HTERT RPE-1 (cell line): ENCODE measurements around the gene PRKCQ.
"Not testable (repeated sequence)": the region's sequence is repeated elsewhere in the genome, so short reads cannot be mapped to it uniquely, and the experiment has no call there.

Source experiments
- in situ Hi-C: fragments of 300-500 bp; cut with MboI; formaldehyde crosslinking; loops from 4 replicates; pipeline ENCODE4 v1.14.3; 2020; ENCODE audit warnings: low sequenced_read_pairs

The PRKCQ gene

GRCh38 chr10:6597478-6597877, 17.4 kb upstream of the PRKCQ start:
- in situ Hi-C loops = no loop called here

GRCh38 chr10:6595499-6595898, 15.4 kb upstream of the PRKCQ start:
- in situ Hi-C loops = no loop called here

- in situ Hi-C loops = no loop called here
Measured at GRCh38 chr10:6593241-6593671, 13.2 kb upstream of the PRKCQ start.

GRCh38 chr10:6592080-6592479, 12.0 kb upstream of the PRKCQ start:
- in situ Hi-C loops = no loop called here

GRCh38 chr10:6591668-6592067, 11.6 kb upstream of the PRKCQ start:
- in situ Hi-C loops = no loop called here

GRCh38 chr10:6590100-6590499, 10.0 kb upstream of the PRKCQ start:
- in situ Hi-C loops = no loop called here

GRCh38 chr10:6589287-6590094, 9.4 kb upstream of the PRKCQ start:
- in situ Hi-C loops = no loop called here

- in situ Hi-C loops = no loop called here
Measured at GRCh38 chr10:6588845-6589244, 8.8 kb upstream of the PRKCQ start.

GRCh38 chr10:6588082-6588481, 8.0 kb upstream of the PRKCQ start:
- in situ Hi-C loops = no loop called here

- in situ Hi-C loops = no loop called here
Measured at GRCh38 chr10:6586501-6586900, 6.4 kb upstream of the PRKCQ start.

GRCh38 chr10:6583447-6583846, 3.4 kb upstream of the PRKCQ start:
- in situ Hi-C loops = no loop called here

GRCh38 chr10:6582913-6583312, 2.8 kb upstream of the PRKCQ start:
- in situ Hi-C loops = not testable (repeated sequence)

GRCh38 chr10:6582298-6582697, 2.2 kb upstream of the PRKCQ start:
- in situ Hi-C loops = no loop called here

- in situ Hi-C loops = no loop called here
Measured at GRCh38 chr10:6581778-6582228, 1.7 kb upstream of the PRKCQ start.

GRCh38 chr10:6581223-6581622, 1.1 kb upstream of the PRKCQ start:
- in situ Hi-C loops = not testable (repeated sequence)

GRCh38 chr10:6580279-6581029, 378 bp upstream of the PRKCQ start:
- in situ Hi-C loops = no loop called here

- in situ Hi-C loops = no loop called here
Measured at GRCh38 chr10:6579183-6579903, 733 bp downstream of the PRKCQ start.

GRCh38 chr10:6578795-6579182, 1.3 kb downstream of the PRKCQ start:
- in situ Hi-C loops = no loop called here

GRCh38 chr10:6578251-6578771, 1.8 kb downstream of the PRKCQ start:
- in situ Hi-C loops = no loop called here

GRCh38 chr10:6576326-6576725, 3.8 kb downstream of the PRKCQ start:
- in situ Hi-C loops = no loop called here

GRCh38 chr10:6574664-6575176, 5.4 kb downstream of the PRKCQ start:
- in situ Hi-C loops = no loop called here
